Measurements from ENCODE around the gene MT1X. TPM values are rescaled to one million over a fixed set of nuclear protein-coding genes. Genes with fewer than 3 reads are reported as not detected.

Gene MT1X
- polyA plus RNA-seq, 2 of the 4 experiments (the other 2 are of a cell fraction): 44.0 to 131 TPM

DNA sequence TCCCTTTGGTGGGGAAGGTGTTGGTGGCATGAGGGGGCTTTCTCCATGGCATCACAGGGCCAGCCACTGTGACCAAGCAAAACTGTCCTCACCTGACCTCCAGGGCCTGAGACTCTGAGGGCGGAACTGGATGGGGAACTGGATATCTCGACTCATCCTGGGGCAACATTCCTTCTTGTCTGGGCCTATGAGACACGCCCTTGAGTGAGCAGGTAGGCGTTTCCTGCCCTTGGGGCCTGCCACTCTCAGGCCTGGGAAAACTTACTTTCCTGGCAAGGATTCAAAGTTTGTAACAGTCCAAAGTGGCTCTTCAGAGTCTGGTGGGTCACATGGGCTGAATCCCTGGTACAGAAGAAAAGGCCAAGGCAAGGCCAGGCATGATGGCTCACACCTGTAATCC lies 9.6 kb downstream of the MT1X start:
- TF ChIP-seq, protein P1, sequence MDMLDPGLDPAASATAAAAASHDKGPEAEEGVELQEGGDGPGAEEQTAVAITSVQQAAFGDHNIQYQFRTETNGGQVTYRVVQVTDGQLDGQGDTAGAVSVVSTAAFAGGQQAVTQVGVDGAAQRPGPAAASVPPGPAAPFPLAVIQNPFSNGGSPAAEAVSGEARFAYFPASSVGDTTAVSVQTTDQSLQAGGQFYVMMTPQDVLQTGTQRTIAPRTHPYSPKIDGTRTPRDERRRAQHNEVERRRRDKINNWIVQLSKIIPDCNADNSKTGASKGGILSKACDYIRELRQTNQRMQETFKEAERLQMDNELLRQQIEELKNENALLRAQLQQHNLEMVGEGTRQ (IDR thresholded peaks at IDR 0.05): peak; percentile 78
- TF ChIP-seq PBX3 (IDR thresholded peaks at IDR 0.05) (no peak), MYC (IDR thresholded peaks at IDR 0.05; ENCODE audit: borderline replicate concordance, low read length) (no peak), NFE2L2 (conservative IDR thresholded peaks at IDR 0.05; ENCODE audit: low read length) (0 out of 2 replicates have a peak, but pooled peaks have one; percentile 13), TFCP2L1 (CRISPR knock-in tag; IDR thresholded peaks at IDR 0.05) (no peak), HOXB5 (CRISPR knock-in tag; IDR thresholded peaks at IDR 0.05) (peak; percentile 55; the same call in 1 of the 2 replicates), MAFK (IDR thresholded peaks at IDR 0.05; ENCODE audit: partially characterized antibody) (peak; percentile 67), FOSL2 (IDR thresholded peaks at IDR 0.05) (no peak), FOSL2 (CRISPR knock-in tag; IDR thresholded peaks at IDR 0.05) (peak; percentile 18)
- TF ChIP-seq, protein P2, sequence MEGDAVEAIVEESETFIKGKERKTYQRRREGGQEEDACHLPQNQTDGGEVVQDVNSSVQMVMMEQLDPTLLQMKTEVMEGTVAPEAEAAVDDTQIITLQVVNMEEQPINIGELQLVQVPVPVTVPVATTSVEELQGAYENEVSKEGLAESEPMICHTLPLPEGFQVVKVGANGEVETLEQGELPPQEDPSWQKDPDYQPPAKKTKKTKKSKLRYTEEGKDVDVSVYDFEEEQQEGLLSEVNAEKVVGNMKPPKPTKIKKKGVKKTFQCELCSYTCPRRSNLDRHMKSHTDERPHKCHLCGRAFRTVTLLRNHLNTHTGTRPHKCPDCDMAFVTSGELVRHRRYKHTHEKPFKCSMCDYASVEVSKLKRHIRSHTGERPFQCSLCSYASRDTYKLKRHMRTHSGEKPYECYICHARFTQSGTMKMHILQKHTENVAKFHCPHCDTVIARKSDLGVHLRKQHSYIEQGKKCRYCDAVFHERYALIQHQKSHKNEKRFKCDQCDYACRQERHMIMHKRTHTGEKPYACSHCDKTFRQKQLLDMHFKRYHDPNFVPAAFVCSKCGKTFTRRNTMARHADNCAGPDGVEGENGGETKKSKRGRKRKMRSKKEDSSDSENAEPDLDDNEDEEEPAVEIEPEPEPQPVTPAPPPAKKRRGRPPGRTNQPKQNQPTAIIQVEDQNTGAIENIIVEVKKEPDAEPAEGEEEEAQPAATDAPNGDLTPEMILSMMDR (IDR thresholded peaks at IDR 0.05): no peak
- TF ChIP-seq, protein P3, sequence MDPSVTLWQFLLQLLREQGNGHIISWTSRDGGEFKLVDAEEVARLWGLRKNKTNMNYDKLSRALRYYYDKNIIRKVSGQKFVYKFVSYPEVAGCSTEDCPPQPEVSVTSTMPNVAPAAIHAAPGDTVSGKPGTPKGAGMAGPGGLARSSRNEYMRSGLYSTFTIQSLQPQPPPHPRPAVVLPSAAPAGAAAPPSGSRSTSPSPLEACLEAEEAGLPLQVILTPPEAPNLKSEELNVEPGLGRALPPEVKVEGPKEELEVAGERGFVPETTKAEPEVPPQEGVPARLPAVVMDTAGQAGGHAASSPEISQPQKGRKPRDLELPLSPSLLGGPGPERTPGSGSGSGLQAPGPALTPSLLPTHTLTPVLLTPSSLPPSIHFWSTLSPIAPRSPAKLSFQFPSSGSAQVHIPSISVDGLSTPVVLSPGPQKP (IDR thresholded peaks at IDR 0.05; ENCODE audit: low read depth, low read length): no peak
- 19% methylated on average over 4 of the region's 4 CpGs for WGBS (ENCODE audit: missing lambda C conversion rate)

DNA sequence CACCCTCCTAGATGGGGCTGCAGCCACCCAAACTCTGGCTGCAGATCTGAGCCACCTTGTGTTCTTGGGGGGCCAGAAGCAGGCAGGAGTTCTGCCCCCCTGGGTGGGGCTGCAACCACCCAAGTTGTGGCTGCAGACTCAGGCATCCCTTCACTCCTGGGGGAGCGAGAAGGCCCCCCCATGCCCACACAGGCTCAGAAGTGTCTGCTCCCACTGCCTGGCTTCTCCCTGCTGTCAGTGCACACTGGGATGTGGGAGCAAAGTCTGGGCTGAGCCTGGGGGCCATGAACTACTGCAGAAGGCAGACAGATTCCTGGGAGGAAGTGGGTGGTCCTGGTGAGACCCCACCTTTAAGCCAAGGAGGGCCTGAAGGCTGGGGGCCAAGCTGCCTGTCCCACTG lies 13.0 kb downstream of the MT1X start:
- H3K9me3 ChIP-seq: peaks cover 6% of the 10 kb centered on the region; the same call in 1 of the 3 replicates
- no peak for FAIRE-seq
- DNase-seq (ENCODE audit: low read depth in 1 of 2, low spot score in 1 of 2): no peak
- no peak for TF ChIP-seq CHD2 (IDR thresholded peaks at IDR 0.05; ENCODE audit: low read length, partially characterized antibody)
- TF ChIP-seq SMC3 (IDR thresholded peaks at IDR 0.05): no peak
- TF ChIP-seq CEBPB (IDR thresholded peaks at IDR 0.05): no peak
- no peak for TF ChIP-seq MAFK (IDR thresholded peaks at IDR 0.05; ENCODE audit: partially characterized antibody)
- TF ChIP-seq RCOR1 (IDR thresholded peaks at IDR 0.05; ENCODE audit: low read depth, low read length): no peak
- TF ChIP-seq FOSL2 (IDR thresholded peaks at IDR 0.05): no peak
- TF ChIP-seq FOSL2 (CRISPR knock-in tag; IDR thresholded peaks at IDR 0.05): no peak
- no peak for TF ChIP-seq SREBF2 (IDR thresholded peaks at IDR 0.05)
- TF ChIP-seq, protein P4, sequence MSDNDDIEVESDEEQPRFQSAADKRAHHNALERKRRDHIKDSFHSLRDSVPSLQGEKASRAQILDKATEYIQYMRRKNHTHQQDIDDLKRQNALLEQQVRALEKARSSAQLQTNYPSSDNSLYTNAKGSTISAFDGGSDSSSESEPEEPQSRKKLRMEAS (IDR thresholded peaks at IDR 0.05): no peak
- TF ChIP-seq POLR2A (IDR thresholded peaks at IDR 0.05; ENCODE audit: low read length): no peak
- TF ChIP-seq ZNF302 (CRISPR knock-in tag; IDR thresholded peaks at IDR 0.05): no peak
- no peak for TF ChIP-seq EHF (CRISPR knock-in tag; IDR thresholded peaks at IDR 0.05)
- TF ChIP-seq NFE2L2 (conservative IDR thresholded peaks at IDR 0.05; ENCODE audit: low read length): no peak
- TF ChIP-seq FOSB (CRISPR knock-in tag; IDR thresholded peaks at IDR 0.05): no peak
- no peak for TF ChIP-seq KDM1A (IDR thresholded peaks at IDR 0.05; ENCODE audit: low read depth)
- TF ChIP-seq, protein P5, sequence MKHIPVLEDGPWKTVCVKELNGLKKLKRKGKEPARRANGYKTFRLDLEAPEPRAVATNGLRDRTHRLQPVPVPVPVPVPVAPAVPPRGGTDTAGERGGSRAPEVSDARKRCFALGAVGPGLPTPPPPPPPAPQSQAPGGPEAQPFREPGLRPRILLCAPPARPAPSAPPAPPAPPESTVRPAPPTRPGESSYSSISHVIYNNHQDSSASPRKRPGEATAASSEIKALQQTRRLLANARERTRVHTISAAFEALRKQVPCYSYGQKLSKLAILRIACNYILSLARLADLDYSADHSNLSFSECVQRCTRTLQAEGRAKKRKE (CRISPR knock-in tag; IDR thresholded peaks at IDR 0.05; ENCODE audit: low read depth): no peak
- TF ChIP-seq CBX8 (IDR thresholded peaks at IDR 0.05): no peak
- TF ChIP-seq JUN (IDR thresholded peaks at IDR 0.05): no peak
- ChIA-PET POLR2A (interaction anchor here (2.4 kb wide), 1 partner anchor 12 kb away, joined by 7 read pairs; the partner anchor contains the start of gene MT1X), CTCF (interaction anchor here (0.8 to 2.7 kb wide), 7 partner anchors 21 to 181 kb away, joined by 3 to 8 read pairs (median 5); no protein-coding TSS in a partner anchor)
- peaks cover 17% of the 10 kb centered on the region for H3K4me1 ChIP-seq
- WGBS (ENCODE audit: missing lambda C conversion rate): no CpG with 5 or more reads among the region's 1 CpG
- no peak overlapping the region for H3K27ac ChIP-seq
- ATAC-seq: no peak
- H3K4me2 ChIP-seq: no peak overlapping the region
- H3K4me3 ChIP-seq: no peak overlapping the region

More for the DNA sequence above, 9.6 kb downstream of the MT1X start:
- FAIRE-seq: no peak
- peak overlapping the region; percentile 65 to 81 for H3K27ac ChIP-seq
- H3K4me3 ChIP-seq: no peak overlapping the region
- ChIA-PET POLR2A (interaction anchor here (0.6 to 2.8 kb wide), 5 partner anchors 9 to 86 kb away, joined by 3 to 18 read pairs (median 3); partner anchors contain the start of genes MT1X and MT2A), CTCF (interaction anchor here (1.0 to 5.6 kb wide), 4 partner anchors 9 to 88 kb away, joined by 3 to 28 read pairs (median 4); partner anchors contain the start of gene MT1B)
- ATAC-seq: peak; percentile 89 to 90
- no peaks in the 10 kb centered on the region; the same call in 2 of the 3 replicates for H3K9me3 ChIP-seq
- H3K4me2 ChIP-seq: peak overlapping the region; percentile 48
- H3K4me1 ChIP-seq: peaks cover 28% of the 10 kb centered on the region
- DNase-seq (ENCODE audit: low read depth in 1 of 2, low spot score in 1 of 2): peak; percentile 77 to 90
